Prostate gland (tissue), 2 donors: ENCODE measurements around the gene DYNLRB2. TPM values are rescaled to one million over a fixed set of nuclear protein-coding genes. Genes with fewer than 3 reads are reported as not detected.

Experiments used
- DNase-seq: peaks from one replicate; pipeline ENCODE4 v3.0.0-alpha.2; 2019; ENCODE audit warnings: low spot score
- H3K27ac ChIP-seq, 2 donors: fragments of 200-600 bp; sonication (generic); 2 replicates each; pipeline ENCODE4 v1.5.1; 2017 to 2019
- H3K27me3 ChIP-seq: fragments of 200-600 bp; sonication (generic); replicated peaks from 2 replicates; pipeline ENCODE4 v1.5.1; 2019; ENCODE audit not compliant: insufficient read depth
- H3K36me3 ChIP-seq, 2 donors: fragments of 200-600 bp; sonication (generic); 1 replicate in 1 of 2; 2 replicates in 1 of 2; pipeline versions ENCODE4 v1.5.1 to v1.8.1; 2017 to 2019
- H3K4me1 ChIP-seq: fragments of 200-600 bp; sonication (generic); replicated peaks from 2 replicates; pipeline ENCODE4 v1.5.1; 2019
- H3K4me3 ChIP-seq, 2 donors: fragments of 200-600 bp; sonication (generic); 2 replicates each; pipeline ENCODE4 v1.5.1; 2017 to 2019
- H3K9me3 ChIP-seq: fragments of 200-600 bp; sonication (generic); 2 replicates; pipeline ENCODE4 v1.5.1; 2017
- POLR2A ChIP-seq: fragments of 450-650 bp; IDR thresholded peaks from one replicate; pipeline ENCODE4 v1.6.1; 2016; ENCODE audit warnings: antibody characterized with exemption, mild to moderate bottlenecking
- POLR2AphosphoS5 ChIP-seq: sonication (generic); formaldehyde crosslinking; IDR thresholded peaks from one replicate; pipeline ENCODE4 v1.6.1; 2017; ENCODE audit warnings: antibody characterized with exemption
- WGBS: methylation state at CpG from one replicate; pipeline ENCODE4 v1.1.5; 2018; 5-methylcytosine and 5-hydroxymethylcytosine counted together
- intact Hi-C: fragments of 100-400 bp; cut with DNase I; formaldehyde crosslinking; loops from one replicate; pipeline ENCODE4 v1.14.2; 2022
- total RNA-seq, 2 donors: library from RNA; depleted of rRNA; stranded (reverse); fragments of >200 nt; gene quantifications; one replicate each; pipeline ENCODE4 v1.1.0, GENCODE V29; 2016
- TF ChIP-seq, protein P1 (sequence below), 4 experiments: fragments of 200-600 bp in 2 of 4; fragments of 450-650 bp in 2 of 4; sonication (generic) in 2 of 4; IDR thresholded peaks; 1 replicate in 3 of 4; 2 replicates in 1 of 4; pipeline ENCODE4 v1.5.1; 2016 to 2019; ENCODE audit warnings: antibody characterized with exemption in 4 of 4, mild to moderate bottlenecking in 2 of 4, moderate library complexity in 2 of 4

Gene DYNLRB2
- total RNA-seq, 2 donors from 2014 or later: 4.6 to 43.5 TPM

- Histone ChIP-seq H3K4me3 (no peak overlapping the region), H3K27me3 (no peaks in the 10 kb centered on the region), H3K27ac (no peak overlapping the region), H3K9me3 (no peaks in the 10 kb centered on the region), H3K4me1 (no peaks in the 10 kb centered on the region), H3K36me3 (no peaks in the 10 kb centered on the region)
- WGBS: 23% methylated on average over 2 of the region's 2 CpGs
- TF ChIP-seq POLR2A (no peak), POLR2AphosphoS5 (no peak)
- TF ChIP-seq, protein P1, sequence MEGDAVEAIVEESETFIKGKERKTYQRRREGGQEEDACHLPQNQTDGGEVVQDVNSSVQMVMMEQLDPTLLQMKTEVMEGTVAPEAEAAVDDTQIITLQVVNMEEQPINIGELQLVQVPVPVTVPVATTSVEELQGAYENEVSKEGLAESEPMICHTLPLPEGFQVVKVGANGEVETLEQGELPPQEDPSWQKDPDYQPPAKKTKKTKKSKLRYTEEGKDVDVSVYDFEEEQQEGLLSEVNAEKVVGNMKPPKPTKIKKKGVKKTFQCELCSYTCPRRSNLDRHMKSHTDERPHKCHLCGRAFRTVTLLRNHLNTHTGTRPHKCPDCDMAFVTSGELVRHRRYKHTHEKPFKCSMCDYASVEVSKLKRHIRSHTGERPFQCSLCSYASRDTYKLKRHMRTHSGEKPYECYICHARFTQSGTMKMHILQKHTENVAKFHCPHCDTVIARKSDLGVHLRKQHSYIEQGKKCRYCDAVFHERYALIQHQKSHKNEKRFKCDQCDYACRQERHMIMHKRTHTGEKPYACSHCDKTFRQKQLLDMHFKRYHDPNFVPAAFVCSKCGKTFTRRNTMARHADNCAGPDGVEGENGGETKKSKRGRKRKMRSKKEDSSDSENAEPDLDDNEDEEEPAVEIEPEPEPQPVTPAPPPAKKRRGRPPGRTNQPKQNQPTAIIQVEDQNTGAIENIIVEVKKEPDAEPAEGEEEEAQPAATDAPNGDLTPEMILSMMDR (IDR thresholded peaks at IDR 0.05): no peak
- no peak for DNase-seq
- intact Hi-C loops: no loop called here
Observed at GRCh38 chr16:80554033-80554432, 13.2 kb downstream of the DYNLRB2 start.

DNA sequence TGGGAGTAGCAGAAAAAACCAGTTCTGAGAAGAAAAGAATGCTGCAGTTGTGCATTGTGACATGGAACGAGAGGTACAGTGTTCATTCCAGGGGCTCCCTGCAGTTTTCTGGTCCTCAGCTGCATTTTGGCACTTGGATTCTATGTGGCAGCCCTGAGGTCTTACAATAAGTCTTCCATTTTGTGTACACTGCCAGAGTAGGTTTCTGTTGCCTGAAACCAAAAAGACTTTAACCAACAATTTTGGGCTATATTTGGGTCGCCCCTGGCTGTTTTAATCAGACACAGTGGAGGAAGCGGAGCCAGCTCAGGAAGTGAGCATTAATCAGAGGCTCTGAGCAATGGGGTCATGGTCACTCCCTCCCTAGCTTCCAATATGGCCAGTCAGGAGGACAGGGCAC lies 15.7 kb downstream of the DYNLRB2 start:
- no peak overlapping the region for H3K27ac ChIP-seq
- intact Hi-C loops: no loop called here
- H3K9me3 ChIP-seq: no peaks in the 10 kb centered on the region
- WGBS: 53% methylated on average over 3 of the region's 3 CpGs
- H3K36me3 ChIP-seq: no peaks in the 10 kb centered on the region
- TF ChIP-seq POLR2A (no peak), POLR2AphosphoS5 (no peak)
- TF ChIP-seq, protein P1 (IDR thresholded peaks at IDR 0.05): no peak
- H3K27me3 ChIP-seq: no peaks in the 10 kb centered on the region
- no peaks in the 10 kb centered on the region for H3K4me1 ChIP-seq
- DNase-seq: no peak
- no peak overlapping the region for H3K4me3 ChIP-seq

- no peak overlapping the region for H3K4me3 ChIP-seq
- WGBS: 69% methylated on average over 5 of the region's 5 CpGs
- peak; percentile 20 for DNase-seq
- H3K27me3 ChIP-seq: no peaks in the 10 kb centered on the region
- no peaks in the 10 kb centered on the region for H3K9me3 ChIP-seq
- H3K4me1 ChIP-seq: no peaks in the 10 kb centered on the region
- H3K27ac ChIP-seq: no peak overlapping the region
- intact Hi-C loops: no loop called here
- no peaks in the 10 kb centered on the region for H3K36me3 ChIP-seq
- TF ChIP-seq, protein P1 (IDR thresholded peaks at IDR 0.05): no peak
- TF ChIP-seq POLR2AphosphoS5 (no peak), POLR2A (no peak)
Observed at GRCh38 chr16:80557037-80557436, 16.2 kb downstream of the DYNLRB2 start.

DNA sequence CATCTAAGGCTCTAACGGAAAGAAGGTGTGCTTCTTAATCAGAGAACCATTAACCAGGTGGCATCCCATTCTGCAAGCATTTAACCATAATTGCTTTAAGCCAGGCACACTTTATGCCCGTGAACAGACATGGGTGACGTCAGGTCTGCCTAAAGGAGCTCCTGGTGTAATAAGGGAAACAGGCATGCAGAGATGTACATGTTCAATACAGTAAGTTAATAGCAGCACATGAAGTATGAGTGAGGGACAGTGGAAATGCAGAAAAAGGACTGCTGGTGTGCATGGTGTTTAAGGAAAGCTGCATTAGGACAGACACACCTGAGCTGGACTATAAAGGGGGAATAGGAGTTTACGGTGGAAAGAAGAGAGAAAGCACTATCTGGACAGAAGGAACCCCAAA lies 18.6 kb downstream of the DYNLRB2 start:
- no peaks in the 10 kb centered on the region for H3K4me1 ChIP-seq
- no peaks in the 10 kb centered on the region for H3K36me3 ChIP-seq
- H3K9me3 ChIP-seq: no peaks in the 10 kb centered on the region
- 74% methylated on average over 4 of the region's 4 CpGs for WGBS
- intact Hi-C loops: no loop called here
- no peaks in the 10 kb centered on the region for H3K27me3 ChIP-seq
- DNase-seq: no peak
- no peak overlapping the region for H3K27ac ChIP-seq
- no peak for TF ChIP-seq POLR2A
- TF ChIP-seq, protein P1 (IDR thresholded peaks at IDR 0.05): no peak
- TF ChIP-seq POLR2AphosphoS5: no peak
- H3K4me3 ChIP-seq: no peak overlapping the region

DNA sequence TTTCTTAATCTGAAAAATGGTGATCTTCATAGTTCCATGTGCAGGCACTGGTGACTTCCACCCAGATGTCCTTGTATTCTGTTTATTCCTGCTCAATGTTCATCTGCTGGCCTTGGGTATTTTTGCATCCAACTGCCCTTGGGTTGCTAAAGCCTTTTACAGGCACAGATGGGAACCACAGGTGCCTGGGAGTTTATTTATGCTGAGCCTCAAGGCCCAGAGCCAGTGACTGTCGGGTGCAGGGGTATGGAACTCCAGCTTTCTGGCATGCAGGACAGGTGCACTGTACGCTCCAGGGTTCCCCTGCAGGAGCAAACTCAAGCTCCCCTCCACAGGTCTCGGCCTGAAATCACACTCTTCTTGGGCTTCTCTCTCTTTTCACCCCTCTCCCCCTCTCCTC lies 22.3 kb downstream of the DYNLRB2 start:
- Histone ChIP-seq H3K27ac (no peak overlapping the region), H3K9me3 (no peaks in the 10 kb centered on the region), H3K36me3 (no peaks in the 10 kb centered on the region), H3K27me3 (no peaks in the 10 kb centered on the region), H3K4me1 (no peaks in the 10 kb centered on the region), H3K4me3 (no peak overlapping the region)
- intact Hi-C loops: no loop called here
- 82% methylated on average over 3 of the region's 3 CpGs for WGBS
- TF ChIP-seq POLR2A: no peak
- no peak for TF ChIP-seq POLR2AphosphoS5
- TF ChIP-seq, protein P1 (IDR thresholded peaks at IDR 0.05): no peak
- no peak for DNase-seq
